ENCODE measurements around the gene INTS2. TPM values are rescaled to one million over a fixed set of nuclear protein-coding genes. Genes with fewer than 3 reads are reported as not detected.

The INTS2 gene
- total RNA-seq, 1 donor from 2014 or later, result 11.2 TPM

DNA sequence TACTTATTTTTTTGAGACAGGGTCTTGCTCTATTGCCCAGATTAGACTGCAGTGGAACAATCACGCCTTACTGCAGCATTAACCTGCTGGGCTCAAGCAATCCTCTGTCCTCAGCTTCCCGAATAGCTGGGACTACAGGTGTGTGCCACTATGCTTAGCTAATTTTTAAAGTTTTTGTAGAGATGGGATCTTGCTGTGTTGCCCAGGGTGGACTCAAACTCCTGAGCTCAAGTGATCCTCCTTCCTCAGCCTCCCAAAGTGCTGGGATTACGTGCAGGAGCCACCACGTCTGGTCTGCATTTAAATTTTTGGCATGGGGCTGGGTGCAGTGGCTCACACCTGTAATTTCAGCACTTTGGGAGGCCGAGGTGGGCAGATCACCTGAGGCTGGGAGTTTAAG, 41.0 kb upstream of the INTS2 start:
- Mint-ChIP-seq H3K27me3 (ENCODE audit: unreplicated experiment) (no peaks in the 10 kb centered on the region), H3K4me3 (ENCODE audit: unreplicated experiment) (no peak overlapping the region), H3K4me1 (ENCODE audit: unreplicated experiment) (no peaks in the 10 kb centered on the region), H3K27ac (ENCODE audit: unreplicated experiment) (no peak overlapping the region), H3K36me3 (ENCODE audit: unreplicated experiment) (peaks cover 42% of the 10 kb centered on the region), H3K9me3 (ENCODE audit: unreplicated experiment) (no peaks in the 10 kb centered on the region)
- TF ChIP-seq, protein P1, sequence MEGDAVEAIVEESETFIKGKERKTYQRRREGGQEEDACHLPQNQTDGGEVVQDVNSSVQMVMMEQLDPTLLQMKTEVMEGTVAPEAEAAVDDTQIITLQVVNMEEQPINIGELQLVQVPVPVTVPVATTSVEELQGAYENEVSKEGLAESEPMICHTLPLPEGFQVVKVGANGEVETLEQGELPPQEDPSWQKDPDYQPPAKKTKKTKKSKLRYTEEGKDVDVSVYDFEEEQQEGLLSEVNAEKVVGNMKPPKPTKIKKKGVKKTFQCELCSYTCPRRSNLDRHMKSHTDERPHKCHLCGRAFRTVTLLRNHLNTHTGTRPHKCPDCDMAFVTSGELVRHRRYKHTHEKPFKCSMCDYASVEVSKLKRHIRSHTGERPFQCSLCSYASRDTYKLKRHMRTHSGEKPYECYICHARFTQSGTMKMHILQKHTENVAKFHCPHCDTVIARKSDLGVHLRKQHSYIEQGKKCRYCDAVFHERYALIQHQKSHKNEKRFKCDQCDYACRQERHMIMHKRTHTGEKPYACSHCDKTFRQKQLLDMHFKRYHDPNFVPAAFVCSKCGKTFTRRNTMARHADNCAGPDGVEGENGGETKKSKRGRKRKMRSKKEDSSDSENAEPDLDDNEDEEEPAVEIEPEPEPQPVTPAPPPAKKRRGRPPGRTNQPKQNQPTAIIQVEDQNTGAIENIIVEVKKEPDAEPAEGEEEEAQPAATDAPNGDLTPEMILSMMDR (IDR thresholded peaks at IDR 0.05), result no peak
- no peak for DNase-seq (ENCODE audit: extremely low spot score, unreplicated experiment)

DNA sequence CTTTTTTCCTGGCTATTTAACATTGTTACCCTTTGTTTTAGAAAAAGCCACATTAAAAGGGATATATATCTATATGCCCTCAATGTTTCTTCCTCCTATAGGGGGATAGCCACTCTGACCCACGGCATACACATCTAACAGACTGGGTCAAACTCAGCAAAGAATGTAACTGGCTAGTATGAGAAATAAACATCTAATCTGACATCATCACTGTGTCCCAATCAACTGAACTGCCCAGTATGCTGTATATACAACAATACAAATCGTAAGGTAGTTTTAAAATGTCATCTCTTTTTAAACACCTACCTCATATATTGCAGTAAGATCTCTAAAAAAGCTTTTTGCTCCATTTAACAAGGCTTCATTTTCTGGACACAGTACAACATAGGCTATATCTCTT, 39.9 kb upstream of the INTS2 start:
- TF ChIP-seq, protein P1 (IDR thresholded peaks at IDR 0.05), result no peak
- no peak for DNase-seq (ENCODE audit: extremely low spot score, unreplicated experiment)
- H3K9me3 Mint-ChIP-seq (ENCODE audit: unreplicated experiment), result no peaks in the 10 kb centered on the region
- no peak overlapping the region for H3K4me3 Mint-ChIP-seq (ENCODE audit: unreplicated experiment)
- H3K27ac Mint-ChIP-seq (ENCODE audit: unreplicated experiment), result no peak overlapping the region
- no peaks in the 10 kb centered on the region for H3K27me3 Mint-ChIP-seq (ENCODE audit: unreplicated experiment)
- H3K36me3 Mint-ChIP-seq (ENCODE audit: unreplicated experiment), result peaks cover 46% of the 10 kb centered on the region
- H3K4me1 Mint-ChIP-seq (ENCODE audit: unreplicated experiment), result no peaks in the 10 kb centered on the region

DNA sequence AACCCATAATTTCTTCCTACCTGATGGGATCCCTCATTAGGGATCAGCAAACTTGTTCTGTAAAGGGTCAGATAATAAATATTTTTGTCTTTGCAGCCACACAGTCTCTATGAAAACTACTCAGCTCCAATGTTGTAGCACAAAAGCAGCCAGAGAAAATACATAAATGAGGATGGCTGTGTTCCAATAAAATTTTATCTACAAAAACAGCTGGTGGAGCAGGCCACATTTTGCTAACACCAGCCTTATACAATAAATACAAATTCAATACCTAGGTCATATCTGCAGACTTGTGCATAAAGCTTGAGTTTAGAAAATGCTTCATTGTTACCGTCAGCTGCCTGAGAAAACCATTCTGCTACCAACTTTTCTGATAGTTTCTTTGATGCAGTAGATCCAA, 38.4 kb upstream of the INTS2 start:
- DNase-seq (ENCODE audit: extremely low spot score, unreplicated experiment), result no peak
- Mint-ChIP-seq H3K27ac (ENCODE audit: unreplicated experiment) (no peak overlapping the region), H3K9me3 (ENCODE audit: unreplicated experiment) (no peaks in the 10 kb centered on the region), H3K4me1 (ENCODE audit: unreplicated experiment) (no peaks in the 10 kb centered on the region), H3K27me3 (ENCODE audit: unreplicated experiment) (no peaks in the 10 kb centered on the region), H3K36me3 (ENCODE audit: unreplicated experiment) (peaks cover 39% of the 10 kb centered on the region), H3K4me3 (ENCODE audit: unreplicated experiment) (no peak overlapping the region)
- TF ChIP-seq, protein P1 (IDR thresholded peaks at IDR 0.05), result no peak

DNA sequence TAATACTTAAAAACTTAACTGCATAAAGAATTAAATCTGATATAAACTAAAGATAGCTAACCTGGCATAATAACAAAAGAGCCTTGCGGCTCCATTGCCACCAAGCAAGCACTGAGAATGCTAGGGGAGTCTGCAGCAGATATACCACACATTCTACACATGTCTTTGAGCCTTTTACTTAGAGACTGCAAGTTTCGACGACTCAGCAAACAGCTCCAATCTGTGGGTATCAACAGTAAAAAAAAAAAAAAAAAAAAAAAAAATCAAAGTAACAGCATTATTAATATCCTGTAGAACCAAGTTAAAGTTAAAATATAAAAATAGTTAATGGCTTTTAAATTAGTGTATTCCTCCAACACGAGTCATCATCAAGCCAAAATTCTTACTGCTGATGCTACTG, 27.8 kb upstream of the INTS2 start:
- H3K27ac Mint-ChIP-seq (ENCODE audit: unreplicated experiment), result no peak overlapping the region
- H3K9me3 Mint-ChIP-seq (ENCODE audit: unreplicated experiment), result no peaks in the 10 kb centered on the region
- TF ChIP-seq, protein P1 (IDR thresholded peaks at IDR 0.05), result no peak
- H3K4me3 Mint-ChIP-seq (ENCODE audit: unreplicated experiment), result no peak overlapping the region
- no peaks in the 10 kb centered on the region for H3K27me3 Mint-ChIP-seq (ENCODE audit: unreplicated experiment)
- no peak for DNase-seq (ENCODE audit: extremely low spot score, unreplicated experiment)
- H3K36me3 Mint-ChIP-seq (ENCODE audit: unreplicated experiment), result peaks cover 42% of the 10 kb centered on the region
- H3K4me1 Mint-ChIP-seq (ENCODE audit: unreplicated experiment), result no peaks in the 10 kb centered on the region

DNA sequence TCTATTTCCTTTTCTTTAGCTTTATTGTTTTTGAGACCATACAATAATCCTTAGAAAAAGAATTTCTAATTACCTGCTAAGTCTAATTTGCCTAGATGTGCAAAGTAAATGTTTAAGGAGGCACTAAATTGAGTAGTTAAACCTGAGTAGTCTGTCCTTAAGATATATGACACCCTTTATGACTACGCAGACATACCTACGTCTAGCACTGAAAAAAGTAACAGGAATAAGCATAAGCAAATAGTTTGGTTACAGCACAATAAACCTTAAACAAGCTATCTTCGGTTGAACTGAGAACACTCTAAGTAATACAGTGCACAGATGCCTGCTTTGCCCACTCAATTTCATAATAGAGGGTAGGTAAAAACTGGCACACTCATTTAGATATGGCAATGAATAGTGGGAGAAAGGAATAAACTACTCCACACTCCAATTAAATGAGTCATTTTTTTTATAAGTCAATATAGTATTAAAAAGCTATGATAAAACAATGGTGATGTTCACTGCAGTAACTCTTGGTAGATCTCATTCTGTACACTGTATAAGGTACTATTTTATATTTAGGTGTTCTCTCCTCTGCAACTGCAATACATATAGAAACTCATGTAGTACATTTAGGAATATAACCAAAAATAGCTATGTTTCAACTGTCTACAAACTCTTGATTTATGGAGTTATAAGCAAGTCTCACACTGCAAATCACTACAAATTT, 19.7 kb upstream of the INTS2 start:
- TF ChIP-seq, protein P1 (IDR thresholded peaks at IDR 0.05), result no peak
- Mint-ChIP-seq H3K9me3 (ENCODE audit: unreplicated experiment) (no peaks in the 10 kb centered on the region), H3K4me1 (ENCODE audit: unreplicated experiment) (no peaks in the 10 kb centered on the region), H3K4me3 (ENCODE audit: unreplicated experiment) (no peak overlapping the region), H3K27me3 (ENCODE audit: unreplicated experiment) (no peaks in the 10 kb centered on the region), H3K27ac (ENCODE audit: unreplicated experiment) (no peak overlapping the region), H3K36me3 (ENCODE audit: unreplicated experiment) (peaks cover 37% of the 10 kb centered on the region)
- no peak for DNase-seq (ENCODE audit: extremely low spot score, unreplicated experiment)
